Measurements from ENCODE around the gene CCNL2.

The CCNL2 gene

GRCh38 chr1:1340791-1341548 lies 58.2 kb downstream of the CCNL2 start:
- DNase-seq = no peak

GRCh38 chr1:1340185-1340584 lies 59.0 kb downstream of the CCNL2 start:
- no peak for DNase-seq

GRCh38 chr1:1338278-1338677 lies 60.9 kb downstream of the CCNL2 start:
- no peak for DNase-seq

GRCh38 chr1:1337793-1338147 lies 61.4 kb downstream of the CCNL2 start:
- DNase-seq = peak; percentile 41

- DNase-seq = no peak
Measured at GRCh38 chr1:1336931-1337792, 62.0 kb downstream of the CCNL2 start.

GRCh38 chr1:1336446-1336845 lies 62.7 kb downstream of the CCNL2 start:
- DNase-seq = no peak

- DNase-seq = no peak
Measured at GRCh38 chr1:1335792-1336248, 63.3 kb downstream of the CCNL2 start.
